SU-DHL-6 (cell line): Measurements from ENCODE around the gene RAD51B.

ENCODE experiments used
- EZH2phosphoT487 ChIP-seq: fragments of 200-600 bp; sonication (generic), shearing (Covaris generic); conservative IDR thresholded peaks from 2 replicates; pipeline ENCODE4 v1.6.1; 2018; ENCODE audit warnings: mild to moderate bottlenecking, antibody characterized with exemption, low read length, moderate library complexity, mixed read lengths
- TF ChIP-seq, protein P1 (sequence below): fragments of 200-600 bp; sonication (generic); IDR thresholded peaks from one replicate; pipeline ENCODE4 v1.5.1; 2017; ENCODE audit warnings: antibody characterized with exemption, mild to moderate bottlenecking, low read length, moderate library complexity; ENCODE audit not compliant: insufficient read depth, poor library complexity, severe bottlenecking

- TF ChIP-seq, protein P1, sequence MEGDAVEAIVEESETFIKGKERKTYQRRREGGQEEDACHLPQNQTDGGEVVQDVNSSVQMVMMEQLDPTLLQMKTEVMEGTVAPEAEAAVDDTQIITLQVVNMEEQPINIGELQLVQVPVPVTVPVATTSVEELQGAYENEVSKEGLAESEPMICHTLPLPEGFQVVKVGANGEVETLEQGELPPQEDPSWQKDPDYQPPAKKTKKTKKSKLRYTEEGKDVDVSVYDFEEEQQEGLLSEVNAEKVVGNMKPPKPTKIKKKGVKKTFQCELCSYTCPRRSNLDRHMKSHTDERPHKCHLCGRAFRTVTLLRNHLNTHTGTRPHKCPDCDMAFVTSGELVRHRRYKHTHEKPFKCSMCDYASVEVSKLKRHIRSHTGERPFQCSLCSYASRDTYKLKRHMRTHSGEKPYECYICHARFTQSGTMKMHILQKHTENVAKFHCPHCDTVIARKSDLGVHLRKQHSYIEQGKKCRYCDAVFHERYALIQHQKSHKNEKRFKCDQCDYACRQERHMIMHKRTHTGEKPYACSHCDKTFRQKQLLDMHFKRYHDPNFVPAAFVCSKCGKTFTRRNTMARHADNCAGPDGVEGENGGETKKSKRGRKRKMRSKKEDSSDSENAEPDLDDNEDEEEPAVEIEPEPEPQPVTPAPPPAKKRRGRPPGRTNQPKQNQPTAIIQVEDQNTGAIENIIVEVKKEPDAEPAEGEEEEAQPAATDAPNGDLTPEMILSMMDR = no peak
- no peak for TF ChIP-seq EZH2phosphoT487
These were observed 107.2 kb downstream of the RAD51B start for GRCh38 chr14:67926821-67927220.
